Lung (tissue), 12 donors: ENCODE data around the gene KLHL36. TPM values are rescaled to one million over a fixed set of nuclear protein-coding genes. Genes with fewer than 3 reads are reported as not detected.

Source experiments
- ATAC-seq: fragments of 200-7000 bp; cut with Tn5 transposase; one replicate; pipeline ENCODE4 v1.9.1; 2020; ENCODE audit warnings: moderate number of reproducible peaks; ENCODE audit not compliant: insufficient read depth, low FRiP score
- DNase-seq, 3 donors: peaks; one replicate each; pipeline ENCODE4 v3.0.0-alpha.2; 2013 to 2017
- H3K27ac ChIP-seq, 2 donors: one replicate each; pipeline ENCODE4 v1.5.1; 2013; ENCODE audit warnings: mild to moderate bottlenecking in 2 of 2, moderate library complexity in 2 of 2, control low read depth in 1 of 2, inconsistent platforms in 1 of 2, low read depth in 1 of 2, low read length in 1 of 2
- H3K27me3 ChIP-seq, 3 donors: one replicate each; pipeline ENCODE4 v1.5.1; 2013; ENCODE audit warnings: low read length in 2 of 3; ENCODE audit not compliant: control insufficient read depth in 3 of 3, insufficient read depth in 3 of 3
- H3K36me3 ChIP-seq, 4 donors: one replicate each; pipeline ENCODE4 v1.5.1; 2013; ENCODE audit warnings: low read length in 4 of 4, mild to moderate bottlenecking in 1 of 4, moderate library complexity in 1 of 4; ENCODE audit not compliant: control insufficient read depth in 4 of 4, insufficient read depth in 4 of 4
- H3K4me1 ChIP-seq, 5 donors: one replicate each; pipeline ENCODE4 v1.5.1; 2013; ENCODE audit warnings: low read length in 5 of 5, mild to moderate bottlenecking in 2 of 5, moderate library complexity in 1 of 5; ENCODE audit not compliant: control insufficient read depth in 5 of 5, insufficient read depth in 5 of 5
- H3K4me3 ChIP-seq: one replicate; pipeline ENCODE4 v1.5.1; 2013; ENCODE audit warnings: mild to moderate bottlenecking, control low read depth, moderate library complexity
- H3K9ac ChIP-seq, 2 donors: one replicate each; pipeline ENCODE4 v1.5.1; 2013; ENCODE audit warnings: low read length in 2 of 2, control low read depth in 1 of 2; ENCODE audit not compliant: insufficient read depth in 1 of 2
- H3K9me3 ChIP-seq, 4 donors: one replicate each; pipeline ENCODE4 v1.5.1; 2013; ENCODE audit warnings: low read length in 3 of 4, mild to moderate bottlenecking in 1 of 4, moderate library complexity in 1 of 4; ENCODE audit not compliant: control insufficient read depth in 4 of 4, insufficient read depth in 3 of 4
- CTCF ChIP-seq: IDR thresholded peaks from 2 replicates; pipeline ENCODE4 v1.5.1; 2012; ENCODE audit warnings: mild to moderate bottlenecking; ENCODE audit errors: control extremely low read depth, extremely low read depth
- WGBS, 2 donors: extraction: QIAGEN DNeasy Blood & Tissue Kit; methylation state at CpG; one replicate each; pipeline ENCODE4 v1.1.7; 2013; 5-methylcytosine and 5-hydroxymethylcytosine counted together
- polyA plus RNA-seq, 2 donors: library from polyadenylated mRNA; stranded (reverse); fragments of 200-250 nt; gene quantifications; one replicate each; pipeline ENCODE4 v1.2.1, GENCODE V29; 2013
- total RNA-seq, 2 donors: library from RNA; depleted of rRNA in 1 of 2; stranded (reverse); fragments of >200 nt in 1 of 2; gene quantifications; one replicate each; pipeline ENCODE4 v1.2.1, GENCODE V29; 2014 to 2021
- donor health status: control.
- donor health status: control.
- donor health status: Bipolar disorder and iron deficiency.
- donor health status: healthy.
- donor health status: DM: yes; HTN: yes; CAD: no.

Gene KLHL36
- total and polyA plus RNA-seq, 4 donors, result 18.1 to 52.7 (median 32.3) TPM

- ATAC-seq (no peak), DNase-seq (no peak)
- peaks cover 0 to 4% (median 0%) of the 10 kb centered on the region in 5 donors for H3K4me1 ChIP-seq
- no peak overlapping the region for H3K4me3 ChIP-seq
- H3K9me3 ChIP-seq, result no peaks in the 10 kb centered on the region
- H3K36me3 ChIP-seq, result peaks cover 19 to 67% (median 44%) of the 10 kb centered on the region in 4 donors
- WGBS, 2 donors, result 97 to 99% methylated on average over 27 of the region's 27 CpGs
- no peak for TF ChIP-seq CTCF
- H3K27me3 ChIP-seq, result no peaks in the 10 kb centered on the region
- no peak overlapping the region for H3K9ac ChIP-seq
- H3K27ac ChIP-seq, result no peak overlapping the region
These were observed 11.5 kb downstream of the KLHL36 start for GRCh38 chr16:84659656-84660300.

- no peaks in the 10 kb centered on the region for H3K27me3 ChIP-seq
- no peaks in the 10 kb centered on the region for H3K9me3 ChIP-seq
- H3K4me3 ChIP-seq, result no peak overlapping the region
- H3K4me1 ChIP-seq, result peaks cover 0 to 4% (median 0%) of the 10 kb centered on the region in 5 donors
- H3K27ac ChIP-seq, result no peak overlapping the region
- no peak for TF ChIP-seq CTCF
- whole genome bisulfite sequencing, 2 donors, result 83 to 91% methylated on average over 7 of the region's 7 CpGs
- ATAC-seq (no peak), DNase-seq (no peak)
- no peak overlapping the region for H3K9ac ChIP-seq
- H3K36me3 ChIP-seq, result peaks cover 19 to 69% (median 44%) of the 10 kb centered on the region in 4 donors
These were observed 12.7 kb downstream of the KLHL36 start for GRCh38 chr16:84660973-84661372.

GRCh38 chr16:84661418-84662060 is 13.2 kb downstream of the KLHL36 start:
- DNase-seq (no peak), ATAC-seq (no peak)
- no peak for TF ChIP-seq CTCF
- Histone ChIP-seq H3K4me1 (peaks cover 0 to 4% (median 0%) of the 10 kb centered on the region in 5 donors), H3K4me3 (no peak overlapping the region), H3K36me3 (peaks cover 19 to 72% (median 44%) of the 10 kb centered on the region in 4 donors), H3K9me3 (no peaks in the 10 kb centered on the region), H3K9ac (no peak overlapping the region), H3K27ac (no peak overlapping the region), H3K27me3 (no peaks in the 10 kb centered on the region)
- 95 to 97% methylated on average over 51 of the region's 51 CpGs for WGBS, 2 donors
